GM18909 (cell line): ENCODE data around the gene AKNA.
A peak's percentile ranks its signal among the peaks of the same experiment; 100 is the strongest.

Source experiments
- ATAC-seq: cut with Tn5 transposase; IDR thresholded peaks from one replicate; pipeline ENCODE4 v1.9.1; 2021; ENCODE audit warnings: mild to moderate bottlenecking; ENCODE audit not compliant: unreplicated experiment, poor library complexity

AKNA gene

DNA sequence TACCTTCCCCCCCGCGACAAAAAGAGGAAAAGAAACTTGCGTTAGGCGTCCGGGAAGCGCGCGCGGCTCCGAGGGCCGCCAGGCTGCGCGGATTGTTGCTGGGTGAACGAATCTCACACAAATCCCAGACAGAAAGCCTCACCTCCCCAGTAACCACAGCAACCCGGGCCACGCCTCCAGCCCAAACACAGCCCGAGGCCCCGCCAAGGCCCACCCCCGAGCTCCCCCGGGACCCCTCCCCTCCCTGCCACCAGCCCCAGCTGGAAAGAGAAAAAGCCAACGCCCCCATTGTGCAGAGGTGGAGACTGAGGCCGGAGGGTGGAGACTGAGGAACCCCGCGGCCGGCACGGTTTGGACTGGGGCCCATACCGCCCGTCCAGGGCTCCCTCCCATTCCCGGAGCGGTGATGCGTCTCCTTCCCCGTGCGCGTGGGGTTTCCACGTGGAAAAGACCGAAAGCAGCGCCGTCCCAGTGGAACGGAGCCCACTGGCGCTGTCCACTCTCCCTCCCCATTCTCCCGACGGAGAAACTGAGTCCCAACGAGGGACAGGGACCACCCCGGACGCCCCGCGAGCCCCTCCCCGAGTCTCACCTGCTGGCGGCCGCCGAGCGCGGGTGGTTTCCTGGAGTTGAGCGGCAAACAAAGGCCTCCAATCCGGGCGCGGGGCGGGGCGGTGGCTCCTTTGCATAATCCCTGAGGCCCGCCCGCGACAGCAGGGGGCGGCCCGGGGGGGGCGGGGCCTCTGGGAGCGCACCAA is 10.2 kb upstream of the AKNA start:
- peak; percentile 81 for ATAC-seq

DNA sequence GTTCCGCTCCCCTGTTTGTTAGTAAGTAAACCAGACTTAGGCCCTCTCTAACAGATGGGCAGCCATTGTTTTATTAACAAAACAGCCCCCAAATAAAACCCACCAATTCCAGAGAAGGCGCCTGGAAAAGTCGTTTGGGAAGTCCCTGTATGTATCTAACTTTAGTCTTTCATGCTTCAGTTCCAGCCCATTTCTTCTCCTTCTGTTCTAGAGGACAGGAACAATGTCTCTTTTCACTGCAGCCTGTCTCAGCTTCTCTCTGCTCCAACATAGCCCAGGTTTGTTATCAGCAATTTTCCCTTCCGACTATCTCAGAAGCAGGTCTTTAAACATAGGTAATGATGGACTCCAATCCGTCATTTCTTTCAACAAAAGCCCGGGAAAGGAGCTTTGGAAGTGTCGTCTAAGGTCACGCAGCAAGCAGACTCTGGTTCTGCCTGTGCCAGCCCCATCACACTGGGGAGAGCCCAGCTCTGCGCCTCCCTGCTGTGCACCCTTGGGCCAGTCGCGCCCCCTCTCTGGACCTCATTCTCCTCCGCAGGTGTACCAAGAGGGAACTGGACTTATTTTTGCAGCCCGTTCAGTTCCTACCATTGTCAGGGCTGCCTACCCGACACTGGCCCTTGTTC is 9.6 kb upstream of the AKNA start:
- ATAC-seq: no peak

DNA sequence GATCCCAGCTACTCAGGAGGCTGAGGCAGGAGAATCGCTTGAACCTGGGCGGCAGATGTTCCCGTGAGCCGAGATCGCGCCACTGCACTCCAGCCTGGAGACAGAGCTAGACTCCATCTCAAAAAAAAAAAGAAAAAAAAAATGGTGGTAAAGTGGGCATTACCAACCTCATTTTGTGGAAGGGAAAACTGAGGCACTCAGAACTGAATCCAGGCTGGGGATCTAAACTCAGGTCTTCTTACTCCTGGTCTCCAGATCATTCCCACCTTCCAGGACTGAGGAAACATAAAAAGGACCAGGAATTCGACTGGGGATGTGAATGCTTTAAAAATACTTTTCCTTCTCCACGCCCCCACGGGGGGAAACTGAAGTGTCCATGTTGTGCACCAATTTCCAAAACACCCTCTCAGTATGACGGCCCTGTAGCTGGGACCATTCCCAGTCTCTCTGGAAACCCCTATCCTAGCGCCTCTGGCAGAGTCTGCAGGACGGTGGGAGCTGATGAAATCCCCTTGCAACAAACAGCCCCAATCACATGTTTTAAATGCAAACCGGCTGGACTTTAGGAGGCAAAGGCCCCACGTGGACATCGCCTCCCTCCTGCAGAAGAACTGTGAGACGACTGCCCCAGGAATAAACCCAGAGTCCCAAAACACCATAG is 8.9 kb upstream of the AKNA start:
- ATAC-seq: no peak

DNA sequence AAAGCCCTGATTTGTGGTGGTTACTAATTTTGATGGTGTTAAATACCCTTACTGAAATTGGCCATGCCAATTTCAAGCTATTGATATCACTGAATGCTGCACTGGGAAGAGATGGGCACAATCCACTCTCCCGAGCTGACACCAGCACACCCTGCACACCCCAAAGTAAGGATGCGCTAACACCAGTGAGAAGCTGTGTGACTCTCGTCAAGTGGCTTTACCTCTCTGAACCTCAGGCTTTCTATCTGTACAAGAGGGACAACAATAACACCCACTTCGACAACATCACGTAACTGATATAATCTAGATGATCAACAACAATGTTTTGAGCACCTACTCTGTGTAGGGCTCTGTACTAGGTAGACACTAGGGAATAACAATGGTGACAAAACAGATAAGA is 8.0 kb upstream of the AKNA start:
- no peak for ATAC-seq

DNA sequence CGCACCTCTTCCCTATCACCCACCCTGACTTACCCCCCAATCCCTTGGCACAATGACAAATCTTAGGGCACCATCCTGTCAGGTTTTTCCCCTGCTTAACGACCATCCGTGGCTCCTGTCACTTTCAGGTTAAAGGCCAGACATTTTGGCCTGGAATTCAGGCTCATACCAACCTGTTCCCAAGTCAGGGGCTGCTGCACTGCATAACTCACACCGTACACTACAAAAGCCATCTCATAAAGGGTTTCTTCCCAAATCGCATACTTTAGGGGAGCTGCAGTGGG is 7.5 kb upstream of the AKNA start:
- ATAC-seq: no peak

DNA sequence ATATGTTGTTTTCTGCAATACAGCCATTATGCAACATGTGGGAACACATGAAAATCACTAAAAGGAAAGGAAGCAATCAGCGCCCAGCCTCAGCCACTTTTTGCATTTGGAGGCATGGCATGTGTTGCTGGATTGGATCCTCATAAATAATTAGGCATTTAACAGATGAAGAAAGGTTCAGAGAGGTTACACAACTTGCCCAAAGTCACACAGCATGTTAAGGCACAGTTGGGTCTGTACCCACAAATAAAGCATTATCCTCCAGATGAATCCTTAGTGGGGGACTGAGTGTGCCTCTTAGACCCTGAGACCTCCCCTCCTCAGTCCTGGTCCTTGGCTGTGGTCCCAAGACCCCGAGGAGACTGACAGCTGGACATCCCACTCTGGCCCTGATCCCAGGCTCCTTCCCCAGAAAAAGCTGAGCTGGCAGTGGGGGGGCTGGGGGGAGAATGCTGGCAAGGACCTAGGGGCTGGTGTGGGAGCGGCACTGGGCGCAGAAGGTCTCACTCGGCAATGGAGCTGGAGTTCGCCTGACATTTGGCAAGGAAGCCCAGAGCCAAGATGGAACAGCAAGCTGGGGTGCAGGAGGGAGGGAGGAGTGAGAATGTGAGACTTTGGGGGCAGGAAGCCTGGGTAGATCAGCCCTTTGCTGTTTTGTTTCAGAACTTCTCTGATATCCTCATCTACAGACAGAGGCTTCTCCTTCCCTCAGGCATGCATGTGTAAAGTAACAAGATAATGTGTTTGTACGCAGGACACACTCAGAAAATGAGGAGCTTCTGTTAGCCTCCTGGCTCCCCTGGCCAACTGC is 6.9 kb upstream of the AKNA start:
- ATAC-seq: no peak

DNA sequence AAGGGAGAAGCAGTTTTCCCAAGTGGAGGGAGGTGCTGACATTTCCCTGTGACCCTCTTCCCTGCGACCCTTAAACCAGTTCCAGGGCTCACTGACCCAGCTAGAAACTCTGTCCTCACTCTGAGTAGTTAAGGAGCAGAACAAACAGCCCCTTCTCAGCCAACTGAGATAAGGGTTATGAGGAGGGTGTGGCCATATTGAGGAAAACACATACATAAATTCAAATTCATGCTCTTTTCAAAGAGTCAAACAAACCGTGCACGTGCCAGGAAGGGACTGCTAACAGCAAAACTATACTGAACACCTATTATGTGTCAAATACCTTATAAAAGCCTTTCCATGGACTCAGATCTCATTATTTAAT is 4.9 kb upstream of the AKNA start:
- no peak for ATAC-seq

DNA sequence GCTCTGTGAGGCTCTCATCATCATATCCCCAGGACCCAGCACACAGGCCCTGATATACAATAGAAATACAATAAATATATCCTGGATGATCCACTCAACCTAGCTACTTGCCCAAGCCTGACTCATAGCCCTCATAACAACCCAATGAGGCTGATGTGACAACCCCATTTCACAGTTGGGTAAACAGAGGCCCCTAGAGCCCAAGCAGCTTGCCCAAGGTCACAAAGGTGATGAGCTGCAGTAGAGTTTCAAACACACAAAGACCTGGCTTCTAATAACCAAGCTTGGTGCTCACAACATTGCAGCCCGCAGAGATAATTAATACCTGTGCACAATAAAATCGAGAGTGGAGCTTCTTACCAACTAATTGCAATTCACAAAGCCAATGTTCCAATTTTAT is 3.2 kb upstream of the AKNA start:
- no peak for ATAC-seq

DNA sequence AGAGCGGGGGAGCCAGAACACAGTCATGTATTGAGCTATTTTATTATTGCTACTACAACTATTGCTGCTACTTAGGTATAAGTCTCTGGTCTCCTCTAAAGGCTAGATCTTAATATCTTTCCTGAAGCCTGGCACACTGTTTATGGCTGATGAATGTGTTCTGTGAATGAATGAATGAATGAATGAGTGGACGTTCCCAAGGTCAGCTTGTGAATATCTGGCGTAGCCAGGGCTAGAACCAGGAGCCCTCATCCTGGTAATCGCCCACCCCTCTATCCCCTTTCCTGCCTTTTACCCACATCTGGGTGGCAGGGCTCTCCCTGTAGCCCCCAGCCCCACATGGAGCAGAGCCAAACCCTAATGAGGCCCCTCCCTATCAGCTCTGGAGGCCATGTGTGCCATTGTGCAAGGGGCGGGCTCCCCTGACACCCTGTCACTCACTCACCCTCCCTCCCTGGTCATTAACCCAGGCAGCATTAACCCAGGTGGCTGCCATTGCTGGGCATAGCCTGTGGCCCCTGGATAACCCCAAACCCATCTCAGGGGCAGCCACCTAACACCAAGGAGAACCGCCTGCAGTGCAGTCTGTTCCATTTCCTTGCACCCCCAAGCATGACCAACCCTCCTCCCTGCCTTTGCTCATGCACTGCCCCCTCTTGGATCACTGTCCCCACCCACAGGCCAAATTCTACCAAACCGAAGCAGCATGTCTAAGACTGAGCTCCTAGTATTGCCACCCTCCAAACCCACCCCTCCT is 2.0 kb upstream of the AKNA start:
- no peak for ATAC-seq

DNA sequence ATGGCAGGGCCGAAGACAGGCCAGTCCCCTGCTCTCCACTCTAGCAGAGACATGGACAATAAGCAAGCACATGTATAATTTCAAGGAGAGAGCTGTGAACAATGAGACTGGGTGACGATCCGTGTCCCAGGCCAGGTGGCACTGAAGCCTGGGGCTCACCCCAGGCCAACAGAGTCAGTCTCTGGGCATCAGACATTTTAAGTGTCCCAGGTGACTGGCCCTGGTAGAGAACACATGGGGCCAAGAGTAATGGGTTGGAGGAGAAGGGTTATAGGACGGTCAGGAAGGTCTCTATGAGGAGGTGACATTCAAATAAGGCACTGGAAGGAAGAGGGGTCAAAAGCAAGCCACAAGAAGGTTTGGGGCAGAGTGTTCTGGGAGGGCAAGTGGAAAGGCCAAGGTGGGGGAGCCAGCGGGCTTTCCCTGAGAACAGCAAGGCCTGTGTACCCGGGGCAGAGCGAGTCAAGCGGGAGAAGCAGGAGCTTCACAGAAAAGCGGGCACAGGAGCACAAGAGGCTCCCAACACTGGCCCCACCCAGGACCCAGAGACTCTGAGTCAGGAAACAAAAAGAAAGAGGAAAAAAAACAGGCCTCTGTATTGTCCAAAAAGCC is 1.1 kb upstream of the AKNA start:
- ATAC-seq: no peak

DNA sequence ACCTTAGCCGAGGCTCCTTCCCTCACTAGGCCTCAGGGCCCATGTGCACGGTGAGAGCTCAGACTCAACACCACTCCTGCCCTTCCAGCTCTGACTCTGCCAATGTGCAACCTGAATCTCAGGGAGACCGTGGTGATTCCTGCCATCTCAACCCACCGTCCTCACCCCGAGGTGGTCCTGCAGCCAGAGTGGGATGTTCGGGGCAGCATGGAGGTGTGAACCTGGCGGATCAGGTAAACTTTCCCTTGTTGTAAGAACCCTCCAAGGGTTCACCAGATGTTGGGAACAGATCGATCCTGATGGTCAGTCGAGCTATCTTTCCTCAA is 538 bp upstream of the AKNA start:
- no peak for ATAC-seq

DNA sequence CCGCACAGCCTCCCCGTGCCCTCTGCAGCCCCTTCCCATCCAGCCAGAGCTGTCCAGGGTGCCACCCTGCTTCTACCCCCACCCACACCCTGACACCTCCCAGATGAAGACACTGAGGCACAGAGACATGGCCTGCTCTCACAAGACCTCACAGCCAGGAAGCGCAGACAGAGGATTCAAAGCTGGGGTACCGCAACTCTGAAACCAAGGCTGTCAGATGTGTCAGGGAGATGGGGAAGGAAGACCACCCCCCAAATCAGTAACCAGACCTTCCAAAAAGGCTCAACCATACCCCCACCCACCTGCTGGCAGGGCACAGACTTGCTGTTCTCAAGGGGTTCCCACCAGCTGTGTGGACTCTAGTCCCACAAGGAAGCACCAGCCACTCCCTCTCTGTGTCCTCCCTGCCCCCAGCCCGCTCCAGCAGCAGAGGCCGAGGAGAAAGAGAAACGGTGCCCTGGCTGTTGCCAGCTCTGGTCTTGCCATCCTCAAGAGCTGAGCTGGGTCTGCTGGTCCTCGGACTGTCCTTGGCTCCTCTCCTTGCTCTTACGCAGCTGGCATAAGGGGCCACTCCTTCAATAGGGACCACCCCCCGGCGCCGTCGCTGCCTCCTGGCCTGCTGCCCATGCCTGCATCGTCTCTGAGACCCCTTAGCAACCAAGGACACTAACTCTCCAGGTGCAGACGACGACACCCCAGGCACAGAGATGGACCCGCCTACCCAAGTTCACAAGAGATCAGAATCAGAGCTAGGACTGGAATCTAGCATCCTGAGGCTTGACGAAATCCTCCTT is 699 bp downstream of the AKNA start:
- no peak for ATAC-seq

DNA sequence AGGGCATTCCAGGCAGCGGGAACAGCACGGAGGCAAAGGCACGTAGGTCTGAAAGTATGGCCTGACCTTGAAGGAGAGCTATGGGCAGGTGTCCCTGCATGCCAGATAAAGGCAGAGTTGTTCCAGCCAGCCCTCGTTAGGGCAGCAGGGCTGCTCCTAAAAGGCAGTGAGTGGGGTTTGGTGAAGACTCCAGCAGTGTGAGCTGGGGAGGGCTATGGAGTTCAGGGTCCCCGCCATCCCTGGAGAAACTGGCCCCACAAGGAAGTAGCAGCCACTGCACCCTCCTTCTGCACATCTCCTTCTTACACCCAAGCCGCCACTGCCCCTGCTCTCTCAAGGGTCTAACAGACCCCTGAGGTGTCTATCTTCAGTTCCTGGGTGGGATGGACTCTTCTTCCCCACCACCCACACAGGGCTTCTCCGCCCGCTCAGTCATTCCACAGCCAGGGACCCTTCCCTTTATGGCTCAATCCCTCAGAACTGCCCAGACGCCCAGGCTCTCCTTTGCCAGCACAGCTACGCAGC is 1.4 kb downstream of the AKNA start:
- no peak for ATAC-seq

DNA sequence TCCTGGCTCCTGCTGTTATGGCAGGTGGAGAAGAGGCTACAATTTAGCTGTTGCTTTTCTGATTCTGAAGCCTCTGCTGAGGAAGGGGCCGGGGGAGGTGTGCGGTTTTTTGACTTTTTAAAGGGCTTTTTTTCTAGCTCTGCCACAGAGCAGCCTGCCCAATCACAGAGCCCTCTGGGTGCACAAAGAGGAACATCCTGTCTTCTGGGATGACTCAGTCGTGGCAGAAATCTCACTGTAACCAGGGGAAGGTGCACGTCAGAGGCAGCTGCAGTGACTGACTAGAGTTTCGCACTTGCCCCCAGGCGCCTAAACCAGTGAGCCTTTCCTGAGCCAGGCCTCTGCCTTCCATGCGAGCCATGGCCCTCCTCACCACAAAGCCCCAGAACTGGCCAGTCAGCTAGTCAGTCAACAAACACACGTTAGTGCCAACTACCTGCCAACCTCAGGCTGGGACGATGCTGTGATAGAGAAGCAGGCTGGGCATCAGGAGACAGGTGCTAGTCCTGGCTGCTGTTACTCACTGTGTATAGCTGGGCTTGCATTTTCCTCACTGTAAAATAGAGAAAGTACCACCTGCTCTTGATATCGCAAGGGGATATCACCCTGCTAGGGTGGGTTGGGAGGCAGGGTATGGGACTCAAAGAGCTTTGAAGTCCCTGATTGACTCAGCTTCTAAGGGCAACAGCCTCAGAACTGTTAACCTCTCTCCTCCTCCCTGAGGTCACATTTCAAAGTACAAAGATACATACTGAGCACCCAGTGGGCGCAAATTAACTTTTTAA is 2.2 kb downstream of the AKNA start:
- ATAC-seq: peak; percentile 82

DNA sequence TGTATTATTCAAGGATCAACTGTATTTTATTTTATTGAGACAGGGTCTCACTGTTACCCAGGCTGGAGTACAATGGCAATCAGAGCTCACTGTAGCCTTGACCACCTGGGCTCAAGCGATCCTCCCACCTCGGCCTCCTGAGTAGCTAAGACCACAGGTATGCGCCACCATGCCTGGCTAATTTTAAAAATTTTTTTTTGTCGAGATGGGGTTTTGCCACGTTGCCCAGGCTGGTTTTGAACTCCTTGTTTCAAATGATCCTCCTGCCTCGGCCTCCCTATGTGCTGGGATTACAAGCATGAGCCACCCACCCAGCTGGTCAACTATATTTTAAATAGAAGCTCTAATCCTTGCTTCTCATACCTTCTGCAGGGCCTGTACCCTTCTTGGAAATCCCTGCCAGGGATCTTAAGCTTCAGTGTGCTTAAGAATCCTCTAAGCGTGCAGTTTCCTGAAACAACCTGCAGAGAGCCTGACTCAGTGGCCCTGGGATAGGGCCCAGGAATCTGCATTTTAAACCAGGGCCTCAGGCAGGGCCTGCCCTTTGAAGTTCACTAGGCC is 2.9 kb downstream of the AKNA start:
- ATAC-seq: no peak

DNA sequence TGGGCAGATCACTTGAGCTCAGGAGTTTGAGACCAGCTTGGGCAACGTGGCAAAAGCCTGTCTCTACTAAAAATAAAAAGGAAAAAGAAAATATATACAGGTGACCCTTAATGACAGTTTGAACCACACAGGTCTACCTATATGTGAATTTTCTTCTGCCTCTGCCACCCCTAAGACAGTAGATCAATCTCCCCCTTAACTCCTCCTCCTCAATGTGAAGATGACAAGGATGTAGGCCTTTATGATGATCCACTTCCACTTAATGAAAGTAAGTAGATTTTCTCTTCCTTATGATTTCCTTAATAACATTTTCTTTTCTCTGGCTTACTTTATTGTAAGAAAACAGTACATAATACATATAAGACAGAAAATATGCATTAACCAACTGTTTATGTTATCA is 3.4 kb downstream of the AKNA start:
- ATAC-seq: no peak

DNA sequence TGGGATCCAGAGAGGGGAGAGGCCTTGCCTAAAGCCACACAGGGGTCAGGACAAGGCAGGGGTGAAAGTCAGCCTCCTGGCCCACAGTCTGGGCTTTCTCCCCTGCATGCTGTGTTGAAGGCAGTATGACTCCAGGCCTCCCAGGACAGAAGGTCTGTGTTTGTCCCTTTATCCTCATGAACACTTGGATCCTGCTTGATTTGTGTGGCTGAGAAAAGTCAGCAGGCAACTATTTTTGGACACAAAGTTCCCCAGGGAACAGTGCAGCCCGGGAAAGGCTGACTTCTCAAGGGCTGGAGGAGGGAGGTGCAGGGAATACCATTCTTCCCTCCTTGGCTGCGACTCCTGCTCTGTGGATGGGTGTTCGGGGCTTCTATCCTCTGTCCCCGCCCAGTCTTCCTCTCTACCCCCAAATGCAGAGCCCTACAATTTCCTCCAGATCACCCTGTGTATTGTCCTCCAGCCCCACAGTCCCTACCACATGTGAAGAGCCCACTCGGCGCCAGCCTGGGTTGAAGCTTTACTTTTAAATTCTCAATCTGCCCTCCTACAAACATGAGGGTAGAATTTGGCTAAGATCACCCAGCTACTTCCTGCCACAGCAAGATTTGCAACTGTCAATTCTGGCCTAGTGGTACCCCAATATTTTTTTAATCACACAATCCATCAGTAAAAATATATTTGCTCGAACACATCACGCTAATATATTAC is 4.1 kb downstream of the AKNA start:
- ATAC-seq: no peak
